ENCODE measurements around the gene ATP6V1B1.

Gene ATP6V1B1

DNA sequence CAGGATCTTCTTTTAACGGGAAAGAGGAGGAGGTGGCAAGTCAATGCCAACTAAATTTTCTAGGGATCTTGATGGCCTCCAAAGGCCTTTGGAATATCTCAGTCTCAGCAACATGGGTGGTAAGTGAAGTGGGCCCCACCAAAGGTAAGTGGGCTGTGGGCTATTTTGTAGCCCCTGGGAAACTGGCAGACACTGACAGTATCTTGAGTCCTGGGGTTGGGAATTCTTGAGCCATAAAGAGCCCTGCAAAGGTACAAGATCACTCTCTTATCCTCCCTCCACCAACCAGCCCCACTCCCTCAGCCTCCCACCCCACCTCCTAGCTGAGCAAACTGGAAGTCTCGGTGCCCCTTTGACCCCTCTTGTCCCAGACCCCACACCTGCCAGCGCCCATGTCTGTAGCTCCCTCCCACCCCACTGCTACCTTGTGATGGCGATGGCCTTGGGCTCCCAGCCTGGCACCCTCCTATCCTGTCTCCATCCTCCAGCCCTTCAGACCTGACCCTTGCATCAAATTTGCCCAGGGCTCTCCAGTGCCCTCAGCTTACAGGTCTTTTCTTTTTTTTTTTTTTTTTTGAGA is 8.5 kb downstream of the ATP6V1B1 start:
- TF ChIP-seq, protein P1, sequence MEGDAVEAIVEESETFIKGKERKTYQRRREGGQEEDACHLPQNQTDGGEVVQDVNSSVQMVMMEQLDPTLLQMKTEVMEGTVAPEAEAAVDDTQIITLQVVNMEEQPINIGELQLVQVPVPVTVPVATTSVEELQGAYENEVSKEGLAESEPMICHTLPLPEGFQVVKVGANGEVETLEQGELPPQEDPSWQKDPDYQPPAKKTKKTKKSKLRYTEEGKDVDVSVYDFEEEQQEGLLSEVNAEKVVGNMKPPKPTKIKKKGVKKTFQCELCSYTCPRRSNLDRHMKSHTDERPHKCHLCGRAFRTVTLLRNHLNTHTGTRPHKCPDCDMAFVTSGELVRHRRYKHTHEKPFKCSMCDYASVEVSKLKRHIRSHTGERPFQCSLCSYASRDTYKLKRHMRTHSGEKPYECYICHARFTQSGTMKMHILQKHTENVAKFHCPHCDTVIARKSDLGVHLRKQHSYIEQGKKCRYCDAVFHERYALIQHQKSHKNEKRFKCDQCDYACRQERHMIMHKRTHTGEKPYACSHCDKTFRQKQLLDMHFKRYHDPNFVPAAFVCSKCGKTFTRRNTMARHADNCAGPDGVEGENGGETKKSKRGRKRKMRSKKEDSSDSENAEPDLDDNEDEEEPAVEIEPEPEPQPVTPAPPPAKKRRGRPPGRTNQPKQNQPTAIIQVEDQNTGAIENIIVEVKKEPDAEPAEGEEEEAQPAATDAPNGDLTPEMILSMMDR (IDR thresholded peaks at IDR 0.05; ENCODE audit: insufficient read depth, low read length, missing control alignments) = no peak
- no peak for DNase-seq (ENCODE audit: low read depth, low spot score)
- ChIA-PET POLR2A (no interaction called here), CTCF (interaction anchor here (0.9 to 3.6 kb wide), 4 partner anchors 18 to 603 kb away, joined by 3 to 27 read pairs (median 3); no protein-coding TSS in a partner anchor)
- H3K4me3 ChIP-seq (ENCODE audit: low read depth, low read length) = no peak overlapping the region

DNA sequence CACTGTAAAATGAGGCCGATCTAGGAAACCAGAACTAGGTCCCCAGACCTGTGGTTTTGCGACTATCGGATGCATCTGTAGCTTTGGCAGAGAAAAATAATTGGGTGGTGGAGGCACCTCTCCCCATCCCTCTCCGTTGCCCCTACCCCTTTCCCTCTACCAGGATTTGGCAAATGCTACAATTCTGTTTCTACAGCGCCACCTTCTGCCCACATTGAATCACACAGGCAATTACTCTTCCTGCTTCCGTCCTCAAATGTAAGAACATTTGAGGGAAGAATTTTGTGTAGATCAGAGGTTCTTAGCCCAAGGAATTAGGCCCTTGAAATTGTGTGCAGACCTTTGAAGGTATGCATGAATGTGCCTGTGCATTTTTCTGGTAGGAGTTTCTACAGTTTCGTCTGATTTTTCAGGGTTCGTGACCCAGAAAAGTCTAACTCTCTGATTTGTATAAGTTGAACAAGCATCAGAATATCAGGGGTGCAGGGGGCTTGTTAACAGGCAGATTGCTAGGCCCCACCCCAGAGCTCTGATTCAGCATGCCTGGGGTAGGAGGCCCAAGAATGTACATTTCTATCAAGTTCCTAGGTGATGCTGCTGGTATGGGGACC is 11.2 kb downstream of the ATP6V1B1 start:
- H3K4me3 ChIP-seq (ENCODE audit: low read depth, low read length) = no peak overlapping the region
- no peak for DNase-seq (ENCODE audit: low read depth, low spot score)
- CTCF ChIA-PET = interaction anchor here (0.6 to 3.9 kb wide), 35 partner anchors 8 to 645 kb away, joined by 3 to 299 read pairs (median 9); partner anchors contain the start of genes ANKRD53, ATP6V1B1 and FAM136A
- TF ChIP-seq, protein P1 (IDR thresholded peaks at IDR 0.05; ENCODE audit: insufficient read depth, low read length, missing control alignments) = peak; percentile 68
- POLR2A ChIA-PET = interaction anchor here (0.6 kb wide), 1 partner anchor 120 kb away, joined by 3 read pairs; no protein-coding TSS in a partner anchor

DNA sequence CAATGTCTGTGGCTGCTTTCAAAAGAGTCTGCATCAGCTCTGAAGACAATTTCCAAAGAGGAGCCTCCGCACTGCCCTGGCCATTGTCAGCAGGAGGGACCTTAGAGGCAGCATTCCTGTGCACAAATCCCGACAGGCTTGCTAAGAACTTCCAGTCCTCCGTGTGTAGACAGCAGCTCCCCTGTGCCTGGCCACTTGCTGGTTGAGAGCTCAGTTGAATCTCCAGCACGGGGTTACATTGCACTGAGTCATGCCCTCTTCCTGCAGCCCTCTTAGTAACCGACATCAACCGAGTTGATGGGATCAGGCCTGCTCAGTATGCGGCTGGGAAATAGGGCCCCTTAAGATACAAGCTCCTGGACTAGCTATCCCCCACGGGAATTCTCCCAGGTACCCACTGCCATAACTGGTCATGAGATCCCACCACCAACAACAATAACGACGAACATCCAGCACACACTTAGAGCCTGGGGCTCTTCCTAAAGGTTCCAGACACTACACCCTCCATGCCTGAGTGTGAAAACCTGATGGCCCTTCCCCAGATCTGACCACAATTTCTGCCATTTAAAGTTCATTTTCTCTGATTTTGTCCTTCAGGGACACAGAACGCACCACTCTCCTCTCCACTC is 12.0 kb downstream of the ATP6V1B1 start:
- TF ChIP-seq, protein P1 (IDR thresholded peaks at IDR 0.05; ENCODE audit: insufficient read depth, low read length, missing control alignments) = no peak
- DNase-seq (ENCODE audit: low read depth, low spot score) = no peak
- ChIA-PET POLR2A (interaction anchor here (1.2 kb wide), 1 partner anchor 76 kb away, joined by 3 read pairs; no protein-coding TSS in a partner anchor), CTCF (interaction anchor here (0.9 to 3.9 kb wide), 36 partner anchors 9 to 646 kb away, joined by 3 to 299 read pairs (median 8); partner anchors contain the start of genes ANKRD53, ATP6V1B1 and FAM136A)
- peak overlapping the region; percentile 48 for H3K4me3 ChIP-seq (ENCODE audit: low read depth, low read length)

DNA sequence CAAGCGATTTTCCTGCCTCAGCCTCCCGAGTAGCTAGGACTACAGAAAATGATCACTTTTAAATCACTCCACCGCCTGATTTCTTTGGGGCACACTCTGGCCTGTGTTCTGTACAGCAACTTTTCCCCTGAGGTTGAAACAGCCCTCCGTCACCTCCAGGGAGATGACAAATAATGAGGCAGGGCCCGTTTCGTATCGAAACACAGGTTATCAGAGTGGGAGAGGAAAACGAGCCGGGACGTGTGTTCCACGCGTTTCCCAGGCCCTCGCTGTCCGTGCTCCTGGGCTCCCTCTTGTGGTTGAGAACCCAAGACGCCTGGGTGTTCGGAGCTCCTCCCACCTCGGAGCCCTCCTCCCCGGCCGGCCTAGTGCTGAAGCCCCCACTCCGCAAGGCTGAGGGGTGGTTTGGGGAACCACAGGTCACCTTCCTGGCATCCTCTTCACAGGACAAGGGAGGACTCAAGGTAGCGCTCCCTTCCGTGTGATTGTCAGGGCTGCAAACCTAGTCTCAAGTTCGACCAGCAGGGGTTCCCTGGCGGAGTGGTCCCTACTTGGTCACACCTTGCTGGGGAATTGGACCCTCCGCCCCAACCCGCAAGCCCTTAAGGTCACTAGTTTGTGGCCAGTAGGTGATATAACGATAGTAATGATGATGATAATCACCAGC is 12.8 kb downstream of the ATP6V1B1 start:
- peak overlapping the region; percentile 48 for H3K4me3 ChIP-seq (ENCODE audit: low read depth, low read length)
- ChIA-PET POLR2A (interaction anchor here (1.2 kb wide), 1 partner anchor 77 kb away, joined by 3 read pairs; no protein-coding TSS in a partner anchor), CTCF (interaction anchor here (0.6 to 3.9 kb wide), 35 partner anchors 8 to 647 kb away, joined by 3 to 299 read pairs (median 7); partner anchors contain the start of genes ANKRD53, ATP6V1B1 and FAM136A)
- TF ChIP-seq, protein P1 (IDR thresholded peaks at IDR 0.05; ENCODE audit: insufficient read depth, low read length, missing control alignments) = peak; percentile 92
- no peak for DNase-seq (ENCODE audit: low read depth, low spot score)

DNA sequence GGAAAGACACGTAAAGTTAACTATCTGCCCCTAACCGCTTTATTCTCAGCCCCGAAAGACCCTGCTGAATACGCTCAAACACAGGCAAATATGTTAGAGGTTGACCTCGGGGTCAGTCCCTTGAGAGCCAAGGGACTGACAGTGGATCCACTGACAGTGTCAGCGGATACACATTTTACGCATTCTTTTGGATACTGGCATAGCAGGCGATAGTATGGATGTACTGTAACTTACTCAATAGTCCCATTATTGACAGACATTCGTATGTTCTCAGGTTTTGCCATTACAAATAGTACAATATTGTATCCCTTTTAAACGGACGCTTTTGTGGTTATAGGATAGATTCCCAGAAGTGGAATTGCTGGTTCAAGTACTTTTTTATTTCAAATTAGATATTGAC is 13.4 kb downstream of the ATP6V1B1 start:
- no peak for DNase-seq (ENCODE audit: low read depth, low spot score)
- TF ChIP-seq, protein P1 (IDR thresholded peaks at IDR 0.05; ENCODE audit: insufficient read depth, low read length, missing control alignments) = no peak
- ChIA-PET CTCF (interaction anchor here (0.6 to 7.2 kb wide), 33 partner anchors 8 to 645 kb away, joined by 3 to 299 read pairs (median 9); partner anchors contain the start of gene ATP6V1B1), POLR2A (no interaction called here)
- no peak overlapping the region for H3K4me3 ChIP-seq (ENCODE audit: low read depth, low read length)

All from AG04449 (cell line).